SKM-1 treated with dmso at 0.1 percent for 144 hours (cell line): ENCODE data around the gene GPX1.
"Not testable (repeated sequence)": the region's sequence is repeated elsewhere in the genome, so short reads cannot be mapped to it uniquely, and the experiment has no call there.

Experiments used
- DNase-seq: peaks from one replicate; lab custom pipeline; 2025; ENCODE audit not compliant: unreplicated experiment; lab: John Stamatoyannopoulos, UW

Gene GPX1

DNA sequence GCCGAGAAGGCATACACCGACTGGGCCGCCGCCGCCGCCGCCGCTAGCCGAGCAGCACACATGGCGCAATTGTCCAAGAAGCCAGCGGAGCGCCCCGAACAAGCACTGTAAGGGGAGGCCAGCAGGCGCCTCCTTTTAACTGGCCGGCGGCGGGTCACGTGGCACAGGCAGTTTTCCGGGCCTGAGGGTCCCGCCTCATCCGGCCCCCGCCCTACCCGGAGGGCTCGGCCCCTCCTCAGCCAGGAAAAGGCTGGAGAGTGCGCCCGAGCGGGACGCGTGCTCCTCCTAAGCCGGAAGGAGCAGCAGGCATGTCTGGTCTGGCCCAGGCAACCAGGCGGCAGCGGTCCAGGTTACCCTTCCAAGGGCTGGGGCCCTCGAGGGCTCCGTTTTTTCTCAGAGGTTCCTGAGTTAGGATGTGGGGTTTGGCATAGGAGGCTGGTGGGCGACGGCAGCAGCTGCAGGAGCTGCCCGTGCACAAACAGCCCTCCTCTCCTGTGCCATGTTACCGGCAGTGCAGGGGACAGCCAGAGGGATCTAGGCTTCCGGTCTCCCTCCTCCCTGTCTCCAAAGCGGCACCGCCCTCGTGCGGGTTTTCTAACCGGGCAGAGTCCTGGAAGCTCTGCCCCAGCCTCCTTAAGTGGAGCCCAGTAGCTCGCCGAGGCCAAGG, at the start of gene GPX1:
GPX1 (minus strand) TSS at position 137 of the 667 bp plus-strand sequence; CDS start at position 62, 75 bp downstream.
- DNase-seq, result peak; percentile 92

DNA sequence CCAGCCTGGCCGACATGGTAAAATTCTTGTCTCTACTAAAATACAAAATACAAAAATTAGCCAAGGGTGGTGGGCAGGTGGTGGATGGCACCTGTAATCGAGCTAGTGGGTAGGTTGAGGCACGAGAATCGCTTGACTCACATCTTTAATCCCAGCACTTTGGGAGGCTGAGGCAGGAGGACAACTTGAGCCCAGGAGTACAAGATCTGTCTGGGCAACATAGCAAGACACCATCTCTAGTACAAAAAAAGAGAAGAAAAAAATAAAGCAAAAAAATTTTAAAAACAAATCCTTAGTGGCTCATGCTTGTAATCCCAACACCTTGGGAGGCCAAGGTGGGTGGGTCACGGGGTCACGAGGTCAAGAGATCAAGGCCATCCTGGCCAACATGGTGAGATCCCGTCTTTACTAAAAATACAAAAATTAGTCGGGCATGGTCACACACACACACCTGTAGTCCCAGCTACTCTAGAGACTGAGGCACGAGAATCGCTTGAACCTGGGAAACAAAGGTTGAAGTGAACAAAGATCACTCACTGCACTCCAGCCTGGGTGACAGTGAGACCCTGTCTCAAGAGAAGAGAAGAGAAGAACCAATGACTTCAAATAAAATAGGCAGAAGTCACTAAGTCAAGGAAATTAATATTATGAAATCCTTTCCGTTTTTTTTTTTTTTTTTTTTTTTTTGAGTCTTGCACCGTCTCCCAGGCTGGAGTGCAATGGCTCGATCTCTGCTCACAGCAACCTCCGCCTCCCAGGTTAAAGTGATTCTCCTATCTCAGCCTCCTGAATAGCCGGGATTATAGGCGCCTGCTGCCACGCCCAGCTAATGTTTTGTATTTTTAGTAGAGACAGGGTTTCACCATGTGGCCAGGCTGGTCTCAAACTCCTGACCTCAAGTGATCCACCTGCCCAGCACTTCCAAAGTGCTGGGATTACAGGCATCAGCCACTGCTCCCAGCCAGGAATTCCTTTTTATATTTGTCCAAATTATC, 48.7 kb upstream of the GPX1 start:
- no peak for DNase-seq

DNA sequence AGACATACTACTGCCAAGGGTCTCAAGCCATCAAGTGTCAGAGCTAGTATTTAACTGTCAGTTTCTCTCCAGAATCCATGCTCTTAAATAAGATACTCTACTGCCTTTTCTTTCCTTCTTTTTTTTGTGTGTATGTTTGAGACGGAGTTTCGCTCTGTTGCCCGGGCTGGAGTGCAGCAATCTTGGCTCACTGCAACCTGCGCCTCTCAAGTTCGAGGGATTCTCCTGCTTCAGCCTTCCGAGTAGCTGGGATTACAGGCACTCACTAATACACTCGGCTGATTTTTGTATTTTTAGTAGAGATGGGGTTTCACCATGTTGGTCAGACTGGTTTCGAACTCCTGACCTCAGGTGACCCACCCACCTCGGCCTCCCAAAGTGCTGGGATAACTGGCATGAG, 47.4 kb upstream of the GPX1 start:
- DNase-seq, result not testable (repeated sequence)

DNA sequence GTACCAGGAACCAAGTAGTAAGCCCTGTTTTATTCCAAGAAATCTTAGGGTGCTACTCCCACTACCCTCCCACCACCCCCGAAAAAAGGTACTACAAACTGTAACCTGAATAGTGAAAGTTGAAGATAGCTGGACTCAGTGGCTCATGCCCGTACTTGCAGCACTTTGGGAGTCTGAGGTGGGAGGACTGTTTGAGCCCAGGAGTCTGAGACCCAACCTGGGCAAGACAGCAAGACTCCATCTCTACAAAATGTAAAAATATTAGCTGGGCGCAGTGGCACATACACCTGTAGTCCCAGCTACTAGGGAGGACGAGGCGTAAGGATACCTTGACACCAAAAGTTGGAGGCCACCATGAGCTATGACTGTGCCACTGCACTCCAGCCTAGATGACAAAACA, 45.7 kb upstream of the GPX1 start:
- DNase-seq, result no peak

DNA sequence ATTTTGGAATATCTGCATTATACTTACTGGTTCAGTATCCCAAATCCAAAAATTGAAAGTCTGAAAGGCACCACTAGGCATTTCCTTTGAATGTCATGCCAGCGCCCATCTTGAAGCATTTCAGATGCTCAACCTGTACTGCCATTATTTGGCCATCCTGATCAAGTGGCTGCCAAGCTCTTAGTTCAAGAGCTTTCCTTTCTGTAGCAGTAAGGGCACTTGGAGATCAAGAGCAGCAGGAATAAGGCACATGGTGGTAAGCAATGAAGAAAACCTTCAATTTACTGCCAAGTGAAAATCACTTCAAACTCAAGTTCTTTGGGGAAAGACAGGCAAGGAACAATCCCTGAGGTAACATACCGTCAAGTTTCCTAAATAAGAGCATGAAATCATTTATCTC, 43.6 kb upstream of the GPX1 start:
- DNase-seq, result no peak

DNA sequence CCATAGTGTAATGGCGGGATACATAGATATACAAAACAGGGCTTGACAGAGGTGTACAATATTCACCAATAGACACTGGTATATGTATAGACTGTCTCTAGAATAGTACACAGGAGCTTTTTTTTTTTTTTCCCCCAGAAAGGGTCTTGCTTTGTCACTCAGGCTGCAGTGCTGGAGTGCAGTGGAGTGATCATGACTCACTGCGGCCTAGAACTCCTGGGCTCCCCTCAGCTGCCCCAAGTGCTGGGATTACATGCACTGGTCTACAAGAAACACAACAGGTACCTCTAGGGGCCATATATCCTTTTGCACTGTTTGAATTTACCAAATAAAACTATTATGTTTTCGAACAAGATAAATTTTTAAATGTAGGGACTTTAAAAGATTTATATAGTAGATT, 41.3 kb upstream of the GPX1 start:
- DNase-seq, result no peak

DNA sequence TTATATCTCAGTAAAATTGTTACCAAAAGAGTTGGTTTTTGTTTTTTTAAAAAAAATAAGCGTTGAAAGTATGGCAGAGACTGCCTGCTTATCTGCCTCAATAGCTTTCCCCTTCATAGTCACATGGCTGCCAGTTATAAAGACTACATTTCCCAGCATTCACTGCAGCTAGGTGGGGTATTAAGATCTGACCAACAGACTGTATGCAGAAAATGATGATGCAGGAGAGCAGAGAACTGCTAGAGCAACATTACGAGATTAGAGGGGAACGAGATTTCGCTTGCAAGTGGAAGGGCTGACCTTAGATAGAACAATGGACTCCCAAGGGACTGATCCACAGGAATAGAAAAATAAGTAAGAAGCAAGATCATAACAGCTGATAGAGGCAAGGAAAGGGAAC, 39.3 kb upstream of the GPX1 start:
- no peak for DNase-seq

DNA sequence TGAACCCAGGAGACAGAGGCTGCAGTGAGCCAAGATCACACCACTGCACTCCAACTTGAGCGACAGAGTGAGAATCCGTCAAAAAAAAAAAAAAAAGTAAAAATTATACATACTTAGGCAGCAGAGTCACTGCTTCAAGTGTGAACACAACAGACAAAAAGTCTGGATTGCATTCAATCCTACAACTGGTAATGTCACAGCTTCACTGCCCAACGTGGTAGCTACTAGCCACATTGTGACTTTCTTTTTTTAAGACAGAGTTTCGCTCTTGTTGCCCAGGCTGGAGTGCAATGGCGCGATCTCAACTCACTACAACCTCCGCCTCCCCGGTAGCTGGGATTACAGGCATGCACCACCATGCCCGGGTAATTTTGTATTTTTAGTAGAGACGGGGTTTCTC, 33.2 kb upstream of the GPX1 start:
- DNase-seq, result not testable (repeated sequence)

DNA sequence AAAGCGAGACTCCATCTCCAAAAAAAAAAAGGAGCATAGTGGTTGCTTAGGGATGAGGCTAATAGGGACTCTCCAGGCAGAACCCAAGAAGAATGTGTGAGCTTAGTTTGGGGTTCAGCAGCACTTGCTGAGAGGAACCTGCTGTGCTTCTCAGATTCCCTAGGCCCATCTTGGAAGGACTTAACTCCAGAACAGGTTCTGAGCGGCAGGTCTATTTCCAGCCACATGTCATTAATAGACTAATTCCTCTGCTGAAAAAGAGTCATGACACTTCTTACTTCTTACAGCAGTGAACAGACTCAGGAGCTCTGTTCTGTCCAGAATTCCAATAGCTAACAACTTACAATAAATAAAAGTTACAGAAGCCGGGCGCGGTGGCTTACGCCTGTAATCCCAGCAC, 31.1 kb upstream of the GPX1 start:
- DNase-seq, result no peak

DNA sequence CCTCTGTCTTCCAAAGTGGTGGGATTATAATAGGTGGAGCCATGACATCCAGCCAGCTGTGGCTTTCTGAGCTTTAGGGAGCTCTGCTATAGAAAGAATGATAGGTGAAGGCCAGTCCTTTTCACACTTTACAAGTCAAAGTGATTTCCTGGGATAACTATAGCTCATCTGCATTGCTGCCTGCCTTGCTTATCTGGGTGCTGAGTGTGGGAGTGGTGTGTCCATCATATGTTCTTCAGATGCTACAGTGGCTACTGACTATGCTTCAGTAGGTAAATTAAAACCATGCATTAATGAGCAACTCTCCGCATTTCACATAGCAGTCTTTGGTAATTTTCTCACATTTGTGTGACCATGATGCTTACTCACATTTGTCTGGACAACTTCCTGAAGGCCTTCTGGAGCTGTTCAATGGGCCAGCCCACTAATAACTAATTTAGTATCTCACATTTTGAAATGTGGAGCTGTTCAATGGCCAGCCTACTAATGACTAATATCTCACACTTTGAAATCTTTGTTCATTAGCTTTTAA, 30.2 kb upstream of the GPX1 start:
- no peak for DNase-seq

DNA sequence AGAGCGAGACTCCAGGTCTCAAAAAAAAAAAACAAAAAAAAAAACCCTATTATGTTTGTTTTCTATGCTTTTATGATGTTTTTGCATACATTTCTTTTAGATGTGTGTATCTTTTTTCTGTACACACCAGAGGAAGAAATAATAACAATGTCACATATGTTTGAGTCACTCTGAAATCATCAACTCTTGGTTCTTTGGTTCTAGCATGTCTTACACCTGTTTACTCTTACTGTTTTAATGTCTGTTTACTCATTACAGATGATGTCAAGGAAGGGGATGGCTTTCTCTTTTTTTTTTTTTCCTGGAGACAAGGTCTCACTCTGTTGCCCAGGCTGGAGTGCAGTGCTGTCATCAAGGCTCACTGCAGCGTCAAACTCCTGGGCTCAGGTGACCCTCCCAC, 29.6 kb upstream of the GPX1 start:
- no peak for DNase-seq

DNA sequence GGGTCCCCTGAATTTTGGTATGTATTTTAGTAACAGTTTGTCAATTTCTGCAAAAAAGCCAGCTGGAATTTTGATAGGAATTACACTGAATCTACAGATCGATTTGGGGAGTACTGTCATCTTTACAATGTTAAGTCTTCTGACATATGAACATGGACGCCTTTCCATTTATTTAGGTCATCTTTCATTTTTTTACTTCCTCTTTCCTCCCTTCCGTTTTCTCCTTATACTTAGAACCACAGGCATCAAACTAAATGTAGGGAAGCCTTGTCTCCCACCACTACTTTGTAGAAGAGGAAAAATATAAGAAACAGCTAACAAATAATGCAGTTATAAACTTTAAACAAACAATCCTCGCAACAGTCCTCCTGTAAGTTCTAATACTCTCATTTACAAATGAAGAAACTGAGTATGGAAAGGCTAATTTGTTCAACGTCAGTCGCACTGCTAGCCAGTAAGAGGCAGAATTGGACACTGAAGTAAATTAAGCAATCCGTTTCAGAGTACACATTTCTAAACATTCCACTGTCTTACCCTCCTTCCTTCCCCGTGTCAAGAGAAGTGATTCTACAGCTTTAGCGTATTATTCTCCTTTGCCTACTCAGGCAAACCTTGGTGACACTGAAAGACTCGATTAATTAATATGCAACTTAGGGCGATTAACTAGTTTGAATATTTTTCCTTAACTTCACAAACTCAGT, 28.1 kb upstream of the GPX1 start:
- peak; percentile 81 for DNase-seq

DNA sequence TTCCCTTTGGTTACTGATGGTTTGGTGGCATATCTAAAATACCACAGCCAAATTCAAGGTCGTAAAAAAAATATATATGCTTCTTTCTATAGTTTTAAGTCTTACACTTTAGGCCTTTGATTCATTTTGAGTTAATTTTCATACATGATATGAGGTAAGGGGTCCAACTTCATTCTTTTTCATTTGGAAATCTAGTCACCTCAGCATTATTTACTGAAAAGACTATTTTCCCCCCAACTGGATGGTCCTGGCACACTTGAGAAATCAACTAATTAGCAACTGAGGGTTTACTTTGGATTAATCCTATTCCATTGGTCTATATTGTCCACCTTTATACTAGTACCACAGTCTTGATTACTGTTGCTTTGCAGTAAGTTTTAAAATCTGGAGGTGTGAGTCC, 27.5 kb upstream of the GPX1 start:
- DNase-seq, result no peak

DNA sequence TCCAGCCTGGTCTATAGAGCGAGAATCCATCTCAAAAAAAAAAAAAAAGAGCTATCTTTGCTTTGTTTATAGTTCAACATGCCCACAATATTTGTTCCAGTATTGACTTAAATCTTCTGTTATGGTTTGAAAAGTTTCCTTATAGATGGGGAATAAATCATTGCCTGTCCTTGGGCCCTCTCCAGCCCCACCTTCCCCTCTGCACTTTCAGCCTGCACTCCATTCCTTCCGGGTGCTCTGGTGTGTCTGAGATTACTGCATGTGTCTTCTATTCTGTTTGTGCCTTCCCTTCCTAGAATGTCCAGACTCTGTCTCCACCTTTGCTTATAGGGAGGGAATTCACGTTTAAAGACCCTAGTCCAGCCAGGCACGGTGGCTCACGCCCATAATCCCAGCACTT, 25.2 kb upstream of the GPX1 start:
- DNase-seq, result no peak

DNA sequence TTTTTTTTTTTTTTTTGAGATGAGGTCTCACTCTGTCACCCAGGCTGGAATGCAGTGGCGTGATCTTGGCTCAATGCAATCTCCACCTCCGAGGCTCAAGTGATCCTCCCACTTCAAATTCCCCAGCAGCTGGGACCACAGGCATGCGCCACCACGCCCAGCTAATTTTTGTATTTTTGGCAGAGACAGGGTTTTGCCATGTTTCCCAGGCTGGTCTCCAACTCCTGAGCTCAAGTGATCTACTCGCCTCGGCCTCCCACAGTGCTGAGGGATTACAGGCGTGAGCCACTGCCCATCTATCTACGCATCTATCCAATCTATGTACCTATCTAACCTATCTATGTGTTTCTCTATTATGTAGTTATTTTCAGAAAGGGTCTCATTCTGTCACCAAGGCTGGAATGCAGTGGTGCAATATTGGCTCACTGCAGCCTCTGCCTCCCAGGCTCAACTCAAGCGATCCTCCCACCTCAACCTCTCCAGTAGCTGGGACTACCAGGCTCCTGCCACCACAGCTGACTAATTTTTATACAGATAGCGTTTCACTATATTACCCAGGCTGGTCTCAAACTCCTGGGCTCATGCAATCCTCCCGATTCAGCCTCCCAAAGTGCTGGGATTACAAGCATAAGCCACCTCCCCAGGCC, 20.2 kb upstream of the GPX1 start:
- no peak for DNase-seq

DNA sequence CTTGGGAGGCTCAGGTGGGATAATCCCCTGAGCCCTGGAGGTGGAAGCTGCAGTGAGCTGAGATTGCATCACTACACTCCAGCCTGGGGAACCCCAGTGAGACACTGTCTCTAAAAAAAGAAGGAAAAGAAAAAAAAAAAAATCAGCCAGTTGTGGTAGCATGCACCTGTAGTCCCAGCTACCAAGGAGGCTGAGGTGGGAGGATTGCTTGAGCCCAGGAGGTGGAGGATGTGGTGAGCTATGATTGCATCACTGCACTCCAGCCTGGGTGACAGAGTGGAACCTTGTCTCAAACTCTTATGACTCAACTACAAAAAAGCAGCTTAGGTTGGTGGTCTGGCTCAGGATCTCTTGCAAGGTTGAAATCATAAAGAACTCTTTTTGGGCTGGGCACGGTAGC, 19.3 kb upstream of the GPX1 start:
- peak; percentile 41 for DNase-seq

DNA sequence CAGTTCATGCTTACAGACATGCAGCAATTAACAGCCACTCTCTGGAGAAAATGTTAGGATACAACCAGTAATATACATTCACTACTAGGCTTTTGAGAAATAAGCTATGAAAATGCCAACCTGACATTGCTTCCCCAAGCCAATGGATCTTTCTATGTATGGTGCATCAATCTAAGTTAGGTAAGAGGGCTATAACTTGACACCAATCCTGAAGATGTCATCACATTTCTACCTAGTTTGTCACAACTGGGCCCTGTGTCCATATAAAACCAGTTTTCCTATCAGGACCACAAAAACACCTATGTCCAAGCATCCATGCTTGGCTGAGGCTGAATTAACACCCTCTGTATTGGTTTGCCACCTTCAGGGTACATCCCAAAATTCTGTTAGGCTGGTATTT, 13.8 kb upstream of the GPX1 start:
- no peak for DNase-seq

DNA sequence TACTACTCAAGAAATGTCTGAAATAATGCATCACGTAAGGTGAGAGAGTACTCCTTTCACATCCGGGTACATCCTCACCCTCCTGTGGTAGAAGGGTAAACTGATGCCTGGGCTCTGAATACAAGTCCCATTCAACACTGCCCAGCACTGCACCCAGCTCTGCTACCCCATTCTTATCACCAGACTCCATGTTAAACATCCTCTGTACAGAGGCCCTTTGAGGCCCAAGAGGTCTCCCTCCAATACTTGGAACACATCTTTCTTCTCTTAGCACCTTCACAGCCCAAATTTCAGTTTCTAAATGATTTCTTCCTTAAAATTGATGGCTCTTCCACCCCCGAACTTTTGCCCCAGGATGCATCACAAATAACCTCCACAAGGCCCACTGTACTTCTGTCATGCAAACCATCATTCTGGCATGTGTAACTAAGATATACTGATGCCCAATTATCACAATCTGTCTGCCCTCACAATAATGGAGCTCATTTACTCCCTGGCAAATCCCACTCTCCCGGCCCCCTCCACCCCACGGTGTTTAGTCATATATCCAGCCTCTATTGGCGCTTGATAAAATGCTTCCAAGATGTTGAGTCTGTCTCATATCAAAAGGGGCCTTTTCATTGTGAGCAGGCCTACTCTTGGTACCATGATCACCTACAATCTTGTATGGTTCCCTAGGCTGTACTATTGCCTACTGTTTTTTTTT, 12.6 kb upstream of the GPX1 start:
- DNase-seq, result no peak

DNA sequence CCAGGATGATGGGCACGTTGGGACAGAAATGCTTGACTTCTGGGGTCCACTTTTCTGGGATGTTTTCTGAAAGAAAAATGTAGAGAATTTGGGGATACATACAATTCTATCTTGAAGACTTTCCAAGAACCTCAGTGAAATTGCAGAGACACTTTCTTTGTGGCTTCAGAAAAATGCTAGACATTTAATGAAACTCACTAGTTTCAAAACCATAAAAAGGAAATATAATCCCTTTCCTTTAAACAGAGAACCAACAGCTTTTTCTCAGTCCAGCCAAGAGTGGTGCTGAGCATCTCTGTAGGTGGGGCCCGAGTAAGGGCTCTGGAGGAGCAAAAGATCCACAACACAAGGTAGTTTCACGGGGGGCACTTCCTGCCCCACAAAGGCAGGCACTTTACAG, 4.4 kb upstream of the GPX1 start:
- DNase-seq, result no peak

DNA sequence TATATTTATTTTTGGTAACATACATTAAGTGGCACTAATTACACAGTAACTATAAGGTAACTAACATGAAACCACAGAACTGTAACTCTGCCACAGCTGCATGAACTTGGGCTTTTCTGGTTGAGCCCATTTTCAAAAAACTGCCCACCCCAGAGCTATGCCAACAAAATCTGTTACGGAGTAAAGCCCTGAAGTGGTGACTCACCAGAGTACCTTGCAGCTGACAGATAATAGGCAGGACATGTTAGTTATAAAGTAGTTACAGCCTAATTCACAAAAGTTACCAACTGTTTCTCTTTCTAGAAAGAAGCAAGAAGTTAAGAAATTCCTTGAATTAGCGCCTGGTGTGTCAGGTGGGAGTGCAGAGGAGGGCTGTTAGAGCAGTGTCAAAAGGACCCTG, 1.5 kb upstream of the GPX1 start:
- DNase-seq, result no peak
